CD14-positive monocyte (primary cell): ENCODE data around the gene CDS1. TPM values are rescaled to one million over a fixed set of nuclear protein-coding genes. Genes with fewer than 3 reads are reported as not detected.

ENCODE experiments used
- DNase-seq, 3 donors: peaks; one replicate each; pipeline ENCODE4 v3.0.0-alpha.2; 2011 to 2022
- H2AFZ ChIP-seq: 2 replicates; pipeline ENCODE4 v1.6.0; 2012; ENCODE audit warnings: mild to moderate bottlenecking, low read depth, low read length, inconsistent platforms; ENCODE audit not compliant: insufficient read depth, poor library complexity, severe bottlenecking
- H3K27ac ChIP-seq, 2 donors: 1 replicate in 1 of 2; 2 replicates in 1 of 2; pipeline ENCODE4 v1.5.1; 2012 to 2013; ENCODE audit warnings: low read length in 2 of 2, control low read depth in 1 of 2, inconsistent platforms in 1 of 2, low read depth in 1 of 2, mild to moderate bottlenecking in 1 of 2
- H3K27me3 ChIP-seq, 2 donors: one replicate each; pipeline versions ENCODE4 v1.6.0 to v1.6.1; 2011 to 2013; ENCODE audit warnings: low read length in 2 of 2; ENCODE audit not compliant: control insufficient read depth in 2 of 2, insufficient read depth in 2 of 2
- H3K36me3 ChIP-seq, 2 donors: replicated peaks in 1 of 2; 1 replicate in 1 of 2; 2 replicates in 1 of 2; pipeline versions ENCODE4 v1.5.1 to v1.6.1; 2012 to 2013; ENCODE audit warnings: low read length in 2 of 2, control low read depth in 1 of 2, inconsistent platforms in 1 of 2, mild to moderate bottlenecking in 1 of 2; ENCODE audit not compliant: insufficient read depth in 2 of 2, control insufficient read depth in 1 of 2
- H3K4me1 ChIP-seq, 2 donors: 1 replicate in 1 of 2; 2 replicates in 1 of 2; pipeline versions ENCODE4 v1.5.1 to v1.6.1; 2012 to 2013; ENCODE audit warnings: low read length in 2 of 2, control low read depth in 1 of 2, inconsistent platforms in 1 of 2, mild to moderate bottlenecking in 1 of 2, moderate library complexity in 1 of 2; ENCODE audit not compliant: insufficient read depth in 2 of 2, control insufficient read depth in 1 of 2
- H3K4me2 ChIP-seq: replicated peaks from 2 replicates; pipeline ENCODE3; 2012; ENCODE audit warnings: low read length, moderate library complexity, mild to moderate bottlenecking; ENCODE audit not compliant: poor library complexity, severe bottlenecking; ENCODE audit errors: extremely low read depth
- H3K4me3 ChIP-seq, 3 experiments: fragments of 200-600 bp in 1 of 3; sonication (generic) in 1 of 3; replicated peaks in 1 of 3; 1 replicate in 2 of 3; 2 replicates in 1 of 3; pipeline ENCODE4 v1.5.1; 2011 to 2013; ENCODE audit warnings: low read length in 3 of 3, mild to moderate bottlenecking in 3 of 3, control low read depth in 2 of 3, low read depth in 2 of 3, inconsistent platforms in 1 of 3, moderate library complexity in 1 of 3
- H3K79me2 ChIP-seq: 2 replicates; pipeline ENCODE4 v1.6.0; 2012; ENCODE audit warnings: mild to moderate bottlenecking, control low read depth, inconsistent platforms, low read length, moderate library complexity; ENCODE audit not compliant: insufficient read depth
- H3K9ac ChIP-seq: 2 replicates; pipeline ENCODE4 v1.6.0; 2017; ENCODE audit warnings: low read length, mild to moderate bottlenecking; ENCODE audit not compliant: insufficient read depth, poor library complexity, severe bottlenecking
- H3K9me3 ChIP-seq, 2 donors: replicated peaks in 1 of 2; 1 replicate in 1 of 2; 2 replicates in 1 of 2; pipeline versions ENCODE4 v1.5.1 to v1.6.1; 2012 to 2013; ENCODE audit warnings: low read length in 2 of 2, control low read depth in 1 of 2; ENCODE audit not compliant: control insufficient read depth in 1 of 2, insufficient read depth in 1 of 2
- H4K20me1 ChIP-seq: 2 replicates; pipeline ENCODE4 v1.6.0; 2012; ENCODE audit warnings: mild to moderate bottlenecking, low read length, control low read depth, moderate library complexity; ENCODE audit not compliant: insufficient read depth
- H3K27ac Mint-ChIP-seq, 7 donors: one replicate each; pipeline ENCODE4 v1.8.0; 2020; ENCODE audit warnings: mild to moderate bottlenecking in 7 of 7, mixed read lengths in 7 of 7, moderate library complexity in 6 of 7, inconsistent platforms in 2 of 7
- H3K27me3 Mint-ChIP-seq, 3 donors: one replicate each; pipeline ENCODE4 v1.8.0; 2021 to 2022; ENCODE audit warnings: low read depth in 3 of 3, mild to moderate bottlenecking in 3 of 3, mixed read lengths in 3 of 3, moderate library complexity in 3 of 3, inconsistent platforms in 1 of 3
- H3K36me3 Mint-ChIP-seq, 2 donors: one replicate each; pipeline ENCODE4 v1.8.0; 2020; ENCODE audit warnings: mixed read lengths in 2 of 2, inconsistent platforms in 1 of 2, mild to moderate bottlenecking in 1 of 2
- H3K4me1 Mint-ChIP-seq: one replicate; pipeline ENCODE4 v1.8.0; 2020; ENCODE audit warnings: mild to moderate bottlenecking, mixed read lengths
- H3K4me3 Mint-ChIP-seq, 2 donors: one replicate each; pipeline ENCODE4 v1.8.0; 2020; ENCODE audit warnings: mild to moderate bottlenecking in 2 of 2, mixed read lengths in 2 of 2, moderate library complexity in 1 of 2
- H3K9me3 Mint-ChIP-seq, 7 donors: one replicate each; pipeline ENCODE4 v1.8.0; 2020 to 2022; ENCODE audit warnings: mixed read lengths in 7 of 7, mild to moderate bottlenecking in 6 of 7, moderate library complexity in 6 of 7, inconsistent platforms in 2 of 7
- CTCF ChIP-seq: fragments of 200-600 bp; IDR thresholded peaks from one replicate; pipeline ENCODE4 v1.8.0; 2022; ENCODE audit warnings: antibody characterized with exemption, mild to moderate bottlenecking
- WGBS: methylation state at CpG from one replicate; pipeline ENCODE4 v1.1.5; 2013; ENCODE audit warnings: missing lambda C conversion rate; ENCODE audit not compliant: insufficient coverage; 5-methylcytosine and 5-hydroxymethylcytosine counted together
- intact Hi-C, 2 donors: fragments of 100-400 bp; cut with micrococcal nuclease; formaldehyde crosslinking; loops; one replicate each; pipeline versions ENCODE4 v1.15.0 to v1.15.1; 2023
- polyA plus RNA-seq, 3 donors: library from polyadenylated mRNA; depleted of rRNA in 1 of 3; unstranded in 2 of 3; stranded (reverse) in 1 of 3; fragments of 300-500 nt in 2 of 3; fragments of >200 nt in 1 of 3; fragmentation: Illumina TruSeq in 2 of 3; gene quantifications; 1 replicate in 2 of 3; 2 replicates in 1 of 3; pipeline ENCODE4 v1.2.3, GENCODE V29; 2012 to 2021

The CDS1 gene
- polyA plus RNA-seq, 3 donors: 0.12 to 0.15 (median 0.13) TPM

- Mint-ChIP-seq H3K4me3 (no peak overlapping the region), H3K4me1 (peaks cover 2% of the 10 kb centered on the region), H3K9me3 (peaks cover 0 to 3% (median 0%) of the 10 kb centered on the region in 7 donors), H3K36me3 (peaks cover 0 to 12% of the 10 kb centered on the region in 2 donors), H3K27ac (no peak overlapping the region), H3K27me3 (peaks cover 0 to 2% (median 1%) of the 10 kb centered on the region in 3 donors)
- no peaks in the 10 kb centered on the region for H4K20me1 ChIP-seq
- H3K79me2 ChIP-seq: no peaks in the 10 kb centered on the region
- H3K9ac ChIP-seq: no peak overlapping the region
- no peaks in the 10 kb centered on the region for H3K4me1 ChIP-seq
- no peak for DNase-seq
- no peaks in the 10 kb centered on the region for H3K36me3 ChIP-seq
- no peaks in the 10 kb centered on the region for H3K27me3 ChIP-seq
- WGBS: 98% methylated on average over 8 of the region's 11 CpGs
- no peak overlapping the region for H3K27ac ChIP-seq
- no peaks in the 10 kb centered on the region for H3K9me3 ChIP-seq
- H3K4me3 ChIP-seq: no peak overlapping the region
- intact Hi-C loops: no loop called here
- no peak overlapping the region for H3K4me2 ChIP-seq
- no peak for TF ChIP-seq CTCF
- H2AFZ ChIP-seq: no peak overlapping the region
These were observed 40.7 kb downstream of the CDS1 start for GRCh38 chr4:84623661-84624060.

- H3K9me3 ChIP-seq: no peaks in the 10 kb centered on the region
- no peak overlapping the region for H3K27ac ChIP-seq
- peaks cover 0 to 4% (median 1%) of the 10 kb centered on the region in 3 donors for H3K27me3 Mint-ChIP-seq
- H3K9ac ChIP-seq: no peak overlapping the region
- no peak overlapping the region for H3K4me3 ChIP-seq
- H3K36me3 ChIP-seq: no peaks in the 10 kb centered on the region
- peaks cover 0 to 12% of the 10 kb centered on the region in 2 donors for H3K36me3 Mint-ChIP-seq
- no peak overlapping the region for H3K27ac Mint-ChIP-seq
- H4K20me1 ChIP-seq: no peaks in the 10 kb centered on the region
- intact Hi-C loops: no loop called here
- WGBS: no CpG with 5 or more reads among the region's 5 CpGs
- H3K4me2 ChIP-seq: no peak overlapping the region
- no peaks in the 10 kb centered on the region for H3K4me1 ChIP-seq
- no peak for TF ChIP-seq CTCF
- no peak for DNase-seq
- no peaks in the 10 kb centered on the region for H3K27me3 ChIP-seq
- no peaks in the 10 kb centered on the region for H3K79me2 ChIP-seq
- peaks cover 0 to 3% (median 1%) of the 10 kb centered on the region in 7 donors for H3K9me3 Mint-ChIP-seq
- H3K4me1 Mint-ChIP-seq: peaks cover 2% of the 10 kb centered on the region
- no peak overlapping the region for H3K4me3 Mint-ChIP-seq
- H2AFZ ChIP-seq: no peak overlapping the region
These were observed 43.7 kb downstream of the CDS1 start for GRCh38 chr4:84626673-84627072.
